SH-SY5Y (cell line): ENCODE measurements around the gene CCDC15.

Experiments used
- GATA2 ChIP-seq: IDR thresholded peaks from 2 replicates; pipeline ENCODE4 v1.6.1; 2011; ENCODE audit warnings: mild to moderate bottlenecking, low read depth, low read length
- GATA3 ChIP-seq: IDR thresholded peaks from 2 replicates; pipeline ENCODE4 v1.6.1; 2011; ENCODE audit warnings: low read depth, mild to moderate bottlenecking, low read length, moderate library complexity

Gene CCDC15

GRCh38 chr11:125076378-125076945 is 122.5 kb downstream of the CCDC15 start:
- TF ChIP-seq GATA2 (no peak), GATA3 (no peak)

GRCh38 chr11:125078016-125078415 is 124.0 kb downstream of the CCDC15 start:
- TF ChIP-seq GATA3, result no peak
- TF ChIP-seq GATA2, result no peak

- TF ChIP-seq GATA3 (no peak), GATA2 (no peak)
These were observed 124.6 kb downstream of the CCDC15 start for GRCh38 chr11:125078516-125079140.

GRCh38 chr11:125079151-125079877 is 125.3 kb downstream of the CCDC15 start:
- TF ChIP-seq GATA2 (no peak), GATA3 (no peak)

- TF ChIP-seq GATA2, result no peak
- TF ChIP-seq GATA3, result no peak
These were observed 126.0 kb downstream of the CCDC15 start for GRCh38 chr11:125079878-125080530.

GRCh38 chr11:125080531-125080911 is 126.5 kb downstream of the CCDC15 start:
- TF ChIP-seq GATA2 (no peak), GATA3 (no peak)

GRCh38 chr11:125081098-125081798 is 127.2 kb downstream of the CCDC15 start:
- TF ChIP-seq GATA2, result no peak
- no peak for TF ChIP-seq GATA3

GRCh38 chr11:125082040-125082439 is 128.0 kb downstream of the CCDC15 start:
- TF ChIP-seq GATA3, result no peak
- no peak for TF ChIP-seq GATA2

GRCh38 chr11:125082611-125083311 is 128.8 kb downstream of the CCDC15 start:
- TF ChIP-seq GATA2, result no peak
- TF ChIP-seq GATA3, result no peak

GRCh38 chr11:125083312-125084056 is 129.5 kb downstream of the CCDC15 start:
- TF ChIP-seq GATA2, result no peak

GRCh38 chr11:125084057-125084416 is 130.0 kb downstream of the CCDC15 start:
- TF ChIP-seq GATA3, result no peak
- TF ChIP-seq GATA2, result no peak

GRCh38 chr11:125084761-125085231 is 130.8 kb downstream of the CCDC15 start:
- no peak for TF ChIP-seq GATA2
- no peak for TF ChIP-seq GATA3
